Common myeloid progenitor, CD34-positive (primary cell): Measurements from ENCODE around the gene CT45A3.
A peak's percentile ranks its signal among the peaks of the same experiment; 100 is the strongest.
"Not testable (repeated sequence)": the region's sequence is repeated elsewhere in the genome, so short reads cannot be mapped to it uniquely, and the experiment has no call there.

Experiments used
- CTCF ChIA-PET: fragments of 350-600 bp; sonication (Branson Sonifier 250); formaldehyde crosslinking; loops from one replicate; lab custom pipeline; 2021; ENCODE audit warnings: antibody characterized with exemption; lab: Charles Lee
- POLR2A ChIA-PET: fragments of 350-600 bp; sonication (Branson Sonifier 250); formaldehyde crosslinking; loops from one replicate; lab custom pipeline; 2021; ENCODE audit warnings: antibody characterized with exemption; lab: Charles Lee
- DNase-seq, 3 donors: peaks; one replicate each; pipeline versions ENCODE4 v3.0.0 to v3.0.0-alpha.2; 2013
- H3K27ac ChIP-seq, 2 experiments: 1 replicate in 1 of 2; 2 replicates in 1 of 2; pipeline ENCODE4 v1.7.0; 2013; ENCODE audit warnings: inconsistent platforms in 2 of 2, low read length in 2 of 2, mild to moderate bottlenecking in 2 of 2, low read depth in 1 of 2, moderate library complexity in 1 of 2; ENCODE audit not compliant: severe bottlenecking in 2 of 2, insufficient read depth in 1 of 2, poor library complexity in 1 of 2
- H3K27me3 ChIP-seq, 5 experiments: replicated peaks in 2 of 5; 1 replicate in 3 of 5; 2 replicates in 2 of 5; pipeline versions ENCODE4 v1.6.1 to v1.7.0; 2013; ENCODE audit warnings: low read length in 4 of 5, mild to moderate bottlenecking in 2 of 5, moderate library complexity in 2 of 5, inconsistent platforms in 1 of 5; ENCODE audit not compliant: insufficient read depth in 5 of 5, control insufficient read depth in 4 of 5
- H3K36me3 ChIP-seq, 4 experiments: 1 replicate in 2 of 4; 2 replicates in 2 of 4; pipeline versions ENCODE4 v1.6.1 to v1.7.0; 2013; ENCODE audit warnings: low read length in 3 of 4, control low read depth in 1 of 4, mild to moderate bottlenecking in 1 of 4; ENCODE audit not compliant: control insufficient read depth in 4 of 4, insufficient read depth in 4 of 4
- H3K4me1 ChIP-seq, 4 experiments: 1 replicate in 3 of 4; 2 replicates in 1 of 4; pipeline versions ENCODE4 v1.6.1 to v1.7.1; 2013; ENCODE audit warnings: low read length in 3 of 4, mild to moderate bottlenecking in 3 of 4, control low read depth in 1 of 4, inconsistent platforms in 1 of 4, moderate library complexity in 1 of 4; ENCODE audit not compliant: control insufficient read depth in 4 of 4, insufficient read depth in 4 of 4; ENCODE audit errors: control extremely low read depth in 1 of 4
- H3K4me3 ChIP-seq, 7 experiments: 1 replicate in 4 of 7; 2 replicates in 3 of 7; pipeline versions ENCODE4 v1.5.1 to v1.7.0; 2013; ENCODE audit warnings: mild to moderate bottlenecking in 7 of 7, low read length in 6 of 7, moderate library complexity in 6 of 7, inconsistent platforms in 2 of 7, low read depth in 2 of 7, control low read depth in 1 of 7; ENCODE audit not compliant: insufficient read depth in 4 of 7, control insufficient read depth in 1 of 7; ENCODE audit errors: extremely low read depth in 1 of 7
- H3K9me3 ChIP-seq, 5 experiments: 1 replicate in 4 of 5; 2 replicates in 1 of 5; pipeline versions ENCODE4 v1.6.1 to v1.7.1; 2013; ENCODE audit warnings: low read length in 4 of 5, mild to moderate bottlenecking in 2 of 5, inconsistent platforms in 1 of 5, low read depth in 1 of 5, moderate library complexity in 1 of 5; ENCODE audit not compliant: control insufficient read depth in 4 of 5, insufficient read depth in 2 of 5; ENCODE audit errors: control extremely low read depth in 1 of 5
- WGBS: methylation state at CpG from one replicate; pipeline ENCODE4 v1.1.5; 2013; ENCODE audit not compliant: insufficient coverage; 5-methylcytosine and 5-hydroxymethylcytosine counted together

The CT45A3 gene

DNA sequence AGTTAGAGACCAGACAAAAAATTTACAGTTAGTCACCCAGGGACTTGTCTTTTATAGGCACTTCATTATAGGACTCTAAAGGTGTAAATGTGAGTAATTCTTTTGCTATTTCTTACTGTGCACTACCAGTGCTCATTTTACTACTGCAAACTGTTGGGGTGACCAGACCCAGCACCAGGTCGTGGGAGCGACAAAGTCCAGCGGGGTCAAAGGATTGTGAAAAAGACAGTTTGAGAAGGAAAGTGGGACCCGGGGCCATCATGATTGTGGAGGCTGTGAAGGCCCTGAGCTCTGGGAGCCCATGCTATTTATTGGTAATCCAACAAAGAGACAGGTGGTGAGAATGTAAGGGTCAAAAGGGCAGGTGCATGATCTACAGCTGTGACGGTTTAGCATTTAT lies 33.3 kb downstream of the CT45A3 start:
- H3K36me3 ChIP-seq, CTCF ChIA-PET, DNase-seq, H3K27ac ChIP-seq, H3K4me1 ChIP-seq, H3K4me3 ChIP-seq, H3K9me3 ChIP-seq, H3K27me3 ChIP-seq, POLR2A ChIA-PET: not testable (repeated sequence)
- 90% methylated on average over 4 of the region's 5 CpGs for WGBS

DNA sequence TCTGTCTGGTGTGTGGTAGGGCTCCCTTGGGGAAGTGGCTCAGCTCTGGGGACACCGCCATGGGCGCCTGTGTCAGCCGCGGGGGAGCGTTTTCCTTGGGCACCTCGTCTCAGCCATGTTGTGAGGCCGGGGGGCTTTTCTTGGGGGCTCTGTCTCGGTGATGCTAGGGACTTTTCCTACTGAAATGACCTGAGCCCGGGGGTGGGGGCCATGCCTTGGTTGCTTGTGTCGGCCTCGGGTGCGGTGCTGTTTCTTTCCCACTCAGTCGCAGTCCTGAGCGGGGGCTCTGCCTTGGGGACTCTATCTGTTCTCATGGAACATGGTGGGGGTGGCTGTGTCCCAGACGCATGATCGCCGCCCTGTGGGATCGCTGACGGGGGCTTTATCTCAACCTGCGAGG lies 54.2 kb downstream of the CT45A3 start:
- WGBS, result 97% methylated on average over 15 of the region's 20 CpGs
- no peak for DNase-seq
- H3K36me3 ChIP-seq, result no peaks in the 10 kb centered on the region
- H3K4me1 ChIP-seq, result no peaks in the 10 kb centered on the region
- POLR2A ChIA-PET, result no interaction called here
- H3K4me3 ChIP-seq, result no peak overlapping the region
- no peaks in the 10 kb centered on the region for H3K27me3 ChIP-seq
- no peak overlapping the region for H3K27ac ChIP-seq
- no peaks in the 10 kb centered on the region for H3K9me3 ChIP-seq
- CTCF ChIA-PET, result no interaction called here

DNA sequence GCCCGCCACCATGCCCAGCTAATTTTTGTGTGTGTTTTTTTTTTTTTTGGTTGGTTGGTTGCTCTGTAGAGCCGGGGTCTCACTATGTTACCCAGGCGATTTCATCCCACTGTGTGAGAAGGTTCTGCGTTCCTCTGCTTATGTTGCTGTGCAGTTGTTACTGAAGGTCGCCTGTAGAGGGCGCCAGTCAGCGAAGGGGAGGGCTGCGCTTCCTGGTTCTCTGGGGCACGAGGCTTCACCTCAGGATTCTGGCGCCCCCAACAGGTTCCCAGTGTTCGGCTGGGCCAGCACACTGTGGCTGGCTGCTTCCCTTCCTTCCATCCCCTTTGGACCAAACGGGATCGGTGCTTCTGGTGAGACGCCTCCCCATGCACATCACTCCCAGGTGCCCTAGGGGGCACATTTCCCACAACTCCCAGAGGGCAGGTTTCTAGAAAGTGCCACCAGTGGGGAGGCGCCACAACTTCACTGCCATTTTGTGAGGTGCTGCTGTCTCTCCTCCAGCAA lies 54.8 kb downstream of the CT45A3 start, which contains the start of gene CT45A1:
Gene CT45A1, plus strand, starts transcription at position 457 of the 507 bp plus-strand sequence. CDS start 5,302 bp downstream, outside the sequence.
- 80% methylated on average over 2 of the region's 15 CpGs for WGBS
- H3K4me3 ChIP-seq, H3K27me3 ChIP-seq, POLR2A ChIA-PET, H3K36me3 ChIP-seq, H3K9me3 ChIP-seq, CTCF ChIA-PET, H3K4me1 ChIP-seq, H3K27ac ChIP-seq: not testable (repeated sequence)
- peak; percentile 1 to 17 (median 10) for DNase-seq
